Suprapubic skin (tissue), 4 donors: ENCODE data around the gene SRSF6. TPM values are rescaled to one million over a fixed set of nuclear protein-coding genes. Genes with fewer than 3 reads are reported as not detected.

Experiments
- DNase-seq, 2 donors: peaks; one replicate each; pipeline ENCODE4 v3.0.0-alpha.2; 2019; ENCODE audit warnings: low spot score in 2 of 2
- H3K27ac ChIP-seq: fragments of 200-600 bp; sonication (generic); one replicate; pipeline ENCODE4 v1.5.1; 2019
- H3K27me3 ChIP-seq: fragments of 200-600 bp; sonication (generic); one replicate; pipeline ENCODE4 v1.5.1; 2019
- H3K36me3 ChIP-seq: fragments of 200-600 bp; sonication (generic); one replicate; pipeline ENCODE4 v1.5.1; 2019
- H3K4me1 ChIP-seq: fragments of 200-600 bp; sonication (generic); one replicate; pipeline ENCODE4 v1.5.1; 2019
- H3K4me3 ChIP-seq: fragments of 200-600 bp; sonication (generic); one replicate; pipeline ENCODE4 v1.5.1; 2019; ENCODE audit warnings: mild to moderate bottlenecking
- H3K9me3 ChIP-seq: fragments of 200-600 bp; sonication (generic); one replicate; pipeline ENCODE4 v1.5.1; 2019
- CTCF ChIP-seq, 2 donors: fragments of 200-600 bp in 1 of 2; fragments of 450-650 bp in 1 of 2; sonication (generic) in 1 of 2; IDR thresholded peaks; one replicate each; pipeline ENCODE4 v1.5.1; 2016 to 2019; ENCODE audit warnings: antibody characterized with exemption in 2 of 2, mild to moderate bottlenecking in 1 of 2, moderate library complexity in 1 of 2
- EP300 ChIP-seq: sonication (generic); formaldehyde crosslinking; IDR thresholded peaks from one replicate; pipeline ENCODE4 v1.6.1; 2017; ENCODE audit warnings: antibody characterized with exemption
- POLR2A ChIP-seq, 2 donors: fragments of 450-650 bp; IDR thresholded peaks; one replicate each; pipeline ENCODE4 v1.6.1; 2017; ENCODE audit warnings: antibody characterized with exemption in 2 of 2, mild to moderate bottlenecking in 2 of 2, moderate library complexity in 2 of 2
- POLR2AphosphoS5 ChIP-seq, 3 donors: sonication (generic); formaldehyde crosslinking; IDR thresholded peaks; one replicate each; pipeline ENCODE4 v1.6.1; 2017; ENCODE audit warnings: antibody characterized with exemption in 3 of 3
- WGBS: methylation state at CpG from one replicate; pipeline ENCODE4 v1.1.5; 2018; 5-methylcytosine and 5-hydroxymethylcytosine counted together
- total RNA-seq, 4 donors: library from RNA; depleted of rRNA; stranded (reverse); fragments of >200 nt; gene quantifications; one replicate each; pipeline ENCODE4 v1.1.0, GENCODE V29; 2016

SRSF6 gene
- total RNA-seq, 4 donors from 2014 or later = 64.7 to 92.7 (median 77.6) TPM

GRCh38 chr20:43460172-43460829 lies 2.6 kb downstream of the SRSF6 start:
- WGBS = 91% methylated on average over 23 of the region's 23 CpGs
- Histone ChIP-seq H3K4me3 (no peak overlapping the region), H3K27me3 (no peaks in the 10 kb centered on the region), H3K9me3 (no peaks in the 10 kb centered on the region), H3K36me3 (peaks cover 54% of the 10 kb centered on the region), H3K27ac (no peak overlapping the region), H3K4me1 (peaks cover 40% of the 10 kb centered on the region)
- DNase-seq = peak in 1 of 2 donors; percentile 31
- TF ChIP-seq CTCF (IDR thresholded peaks at IDR 0.05) = no peak
- no peak for TF ChIP-seq POLR2A (IDR thresholded peaks at IDR 0.05)
- TF ChIP-seq POLR2AphosphoS5 (IDR thresholded peaks at IDR 0.05) = no peak

- peaks cover 59% of the 10 kb centered on the region for H3K36me3 ChIP-seq
- H3K9me3 ChIP-seq = no peaks in the 10 kb centered on the region
- WGBS = 91% methylated on average over 10 of the region's 10 CpGs
Observed at GRCh38 chr20:43460830-43461200, 3.1 kb downstream of the SRSF6 start.

GRCh38 chr20:43461894-43462659 lies 4.4 kb downstream of the SRSF6 start:
- H3K4me3 ChIP-seq = no peak overlapping the region
- WGBS = 83% methylated on average over 3 of the region's 3 CpGs
- peaks cover 70% of the 10 kb centered on the region for H3K36me3 ChIP-seq
- DNase-seq = no peak
- TF ChIP-seq POLR2A (IDR thresholded peaks at IDR 0.05) = no peak
- TF ChIP-seq CTCF (IDR thresholded peaks at IDR 0.05) = no peak
- no peak for TF ChIP-seq EP300
- TF ChIP-seq POLR2AphosphoS5 (IDR thresholded peaks at IDR 0.05) = no peak
- no peaks in the 10 kb centered on the region for H3K9me3 ChIP-seq
- peaks cover 34% of the 10 kb centered on the region for H3K4me1 ChIP-seq
- no peaks in the 10 kb centered on the region for H3K27me3 ChIP-seq
- no peak overlapping the region for H3K27ac ChIP-seq

More at GRCh38 chr20:43460830-43461200, 3.1 kb downstream of the SRSF6 start:
- H3K4me1 ChIP-seq = peaks cover 40% of the 10 kb centered on the region
- no peaks in the 10 kb centered on the region for H3K27me3 ChIP-seq
- TF ChIP-seq POLR2A (IDR thresholded peaks at IDR 0.05) (no peak), EP300 (no peak), POLR2AphosphoS5 (IDR thresholded peaks at IDR 0.05) (no peak), CTCF (IDR thresholded peaks at IDR 0.05) (no peak)
- no peak overlapping the region for H3K4me3 ChIP-seq
- no peak for DNase-seq
- no peak overlapping the region for H3K27ac ChIP-seq

GRCh38 chr20:43462660-43463526 lies 5.2 kb downstream of the SRSF6 start:
- Histone ChIP-seq H3K27me3 (no peaks in the 10 kb centered on the region), H3K4me3 (no peak overlapping the region), H3K9me3 (no peaks in the 10 kb centered on the region), H3K36me3 (peaks cover 72% of the 10 kb centered on the region), H3K27ac (no peak overlapping the region), H3K4me1 (peaks cover 34% of the 10 kb centered on the region)
- no peak for TF ChIP-seq POLR2A (IDR thresholded peaks at IDR 0.05)
- TF ChIP-seq EP300 = no peak
- no peak for TF ChIP-seq CTCF (IDR thresholded peaks at IDR 0.05)
- TF ChIP-seq POLR2AphosphoS5 (IDR thresholded peaks at IDR 0.05) = no peak
- WGBS = 87% methylated on average over 4 of the region's 4 CpGs
- DNase-seq = no peak
